Omental fat pad (tissue), 4 donors: ENCODE results near the gene SLC1A4. TPM values are rescaled to one million over a fixed set of nuclear protein-coding genes. Genes with fewer than 3 reads are reported as not detected.
"Not testable (repeated sequence)": the region's sequence is repeated elsewhere in the genome, so short reads cannot be mapped to it uniquely, and the experiment has no call there.

Experiments used
- ATAC-seq: fragments of 150-250 bp; one replicate; pipeline ENCODE4 v1.9.1; 2016; ENCODE audit warnings: mild to moderate bottlenecking, moderate library complexity; ENCODE audit not compliant: low FRiP score
- DNase-seq: peaks from one replicate; pipeline ENCODE4 v3.0.0-alpha.2; 2019; ENCODE audit warnings: low spot score
- CTCF ChIP-seq, 3 donors: fragments of 450-650 bp; IDR thresholded peaks; one replicate each; pipeline ENCODE4 v1.5.1; 2016 to 2017; ENCODE audit warnings: antibody characterized with exemption in 3 of 3, mild to moderate bottlenecking in 3 of 3, moderate library complexity in 2 of 3
- total RNA-seq, 4 donors: library from RNA; depleted of rRNA; stranded (reverse); fragments of >200 nt; gene quantifications; one replicate each; pipeline ENCODE4 v1.1.0, GENCODE V29; 2016

The SLC1A4 gene
- total RNA-seq, 4 donors from 2014 or later = 6.5 to 14.4 (median 7.0) TPM

- TF ChIP-seq CTCF (IDR thresholded peaks at IDR 0.05) = no peak
- no peak for ATAC-seq
- DNase-seq = no peak
Measured at GRCh38 chr2:64952511-64953482, 36.4 kb upstream of the SLC1A4 start.

- DNase-seq = no peak
- no peak for TF ChIP-seq CTCF (IDR thresholded peaks at IDR 0.05)
- no peak for ATAC-seq
Measured at GRCh38 chr2:64955467-64955866, 33.7 kb upstream of the SLC1A4 start.

GRCh38 chr2:64957109-64957903 is 31.9 kb upstream of the SLC1A4 start:
- DNase-seq (no peak), ATAC-seq (no peak)
- no peak for TF ChIP-seq CTCF (IDR thresholded peaks at IDR 0.05)

GRCh38 chr2:64958556-64958955 is 30.6 kb upstream of the SLC1A4 start:
- ATAC-seq = no peak

GRCh38 chr2:64960819-64961218 is 28.4 kb upstream of the SLC1A4 start:
- ATAC-seq (no peak), DNase-seq (no peak)
- no peak for TF ChIP-seq CTCF (IDR thresholded peaks at IDR 0.05)

More at GRCh38 chr2:64958556-64958955, 30.6 kb upstream of the SLC1A4 start:
- no peak for TF ChIP-seq CTCF (IDR thresholded peaks at IDR 0.05)
- DNase-seq = no peak

- not testable (repeated sequence) for ATAC-seq, DNase-seq
Measured at GRCh38 chr2:64963138-64963537, 26.1 kb upstream of the SLC1A4 start.

GRCh38 chr2:64963719-64964118 is 25.5 kb upstream of the SLC1A4 start:
- TF ChIP-seq CTCF (IDR thresholded peaks at IDR 0.05) = no peak
- ATAC-seq (no peak), DNase-seq (no peak)
